ENCODE data around the gene NEK5. TPM values are rescaled to one million over a fixed set of nuclear protein-coding genes. Genes with fewer than 3 reads are reported as not detected.

Gene NEK5
- total RNA-seq, 1 donor from 2014 or later, result 4.3 TPM

GRCh38 chr13:52004511-52005170 lies 124.2 kb downstream of the NEK5 start:
- peak overlapping the region; percentile 60 for H3K27ac Mint-ChIP-seq
- peaks cover 56% of the 10 kb centered on the region for H3K4me1 Mint-ChIP-seq
- H3K36me3 Mint-ChIP-seq, result peaks cover 13% of the 10 kb centered on the region
- DNase-seq (ENCODE audit: low spot score in 2 of 2, unreplicated experiment in 2 of 2), result no peak
- H3K27me3 Mint-ChIP-seq (ENCODE audit: low read depth), result no peaks in the 10 kb centered on the region
- no peaks in the 10 kb centered on the region for H3K9me3 Mint-ChIP-seq
- no peak overlapping the region for H3K4me3 Mint-ChIP-seq
- TF ChIP-seq CTCF (IDR thresholded peaks at IDR 0.05; ENCODE audit: unreplicated experiment), result no peak

- no peaks in the 10 kb centered on the region for H3K9me3 Mint-ChIP-seq
Measured at GRCh38 chr13:52003541-52003940, 125.3 kb downstream of the NEK5 start.

GRCh38 chr13:52002361-52002760 lies 126.5 kb downstream of the NEK5 start:
- Mint-ChIP-seq H3K4me3 (no peak overlapping the region), H3K4me1 (peaks cover 61% of the 10 kb centered on the region), H3K9me3 (no peaks in the 10 kb centered on the region), H3K27ac (no peak overlapping the region), H3K36me3 (peaks cover 5% of the 10 kb centered on the region), H3K27me3 (ENCODE audit: low read depth) (no peaks in the 10 kb centered on the region)
- no peak for TF ChIP-seq CTCF (IDR thresholded peaks at IDR 0.05; ENCODE audit: unreplicated experiment)
- no peak for DNase-seq (ENCODE audit: low spot score in 2 of 2, unreplicated experiment in 2 of 2)

More at GRCh38 chr13:52003541-52003940, 125.3 kb downstream of the NEK5 start:
- H3K36me3 Mint-ChIP-seq, result peaks cover 11% of the 10 kb centered on the region
- peak overlapping the region; percentile 84 for H3K27ac Mint-ChIP-seq
- no peaks in the 10 kb centered on the region for H3K27me3 Mint-ChIP-seq (ENCODE audit: low read depth)
- H3K4me1 Mint-ChIP-seq, result peaks cover 58% of the 10 kb centered on the region
- DNase-seq (ENCODE audit: low spot score in 2 of 2, unreplicated experiment in 2 of 2), result no peak
- H3K4me3 Mint-ChIP-seq, result no peak overlapping the region
- no peak for TF ChIP-seq CTCF (IDR thresholded peaks at IDR 0.05; ENCODE audit: unreplicated experiment)

- H3K4me1 Mint-ChIP-seq, result peaks cover 70% of the 10 kb centered on the region
Measured at GRCh38 chr13:52001120-52001731, 127.6 kb downstream of the NEK5 start.

GRCh38 chr13:51999921-52000320 lies 129.0 kb downstream of the NEK5 start:
- Mint-ChIP-seq H3K27ac (peak overlapping the region; percentile 91), H3K9me3 (no peaks in the 10 kb centered on the region), H3K36me3 (no peaks in the 10 kb centered on the region), H3K4me3 (peak overlapping the region; percentile 3), H3K27me3 (ENCODE audit: low read depth) (no peaks in the 10 kb centered on the region), H3K4me1 (peaks cover 75% of the 10 kb centered on the region)
- DNase-seq (ENCODE audit: low spot score in 2 of 2, unreplicated experiment in 2 of 2), result no peak
- TF ChIP-seq CTCF (IDR thresholded peaks at IDR 0.05; ENCODE audit: unreplicated experiment), result no peak

More at GRCh38 chr13:52001120-52001731, 127.6 kb downstream of the NEK5 start:
- DNase-seq (ENCODE audit: low spot score in 2 of 2, unreplicated experiment in 2 of 2), result no peak
- H3K27me3 Mint-ChIP-seq (ENCODE audit: low read depth), result no peaks in the 10 kb centered on the region
- H3K9me3 Mint-ChIP-seq, result no peaks in the 10 kb centered on the region
- no peak overlapping the region for H3K4me3 Mint-ChIP-seq
- peaks cover 3% of the 10 kb centered on the region for H3K36me3 Mint-ChIP-seq
- H3K27ac Mint-ChIP-seq, result peak overlapping the region; percentile 76
- TF ChIP-seq CTCF (IDR thresholded peaks at IDR 0.05; ENCODE audit: unreplicated experiment), result peak; percentile 66
